H1 (cell line): Measurements from ENCODE around the gene TMEM250. TPM values are rescaled to one million over a fixed set of nuclear protein-coding genes. Genes with fewer than 3 reads are reported as not detected.
"Not testable (repeated sequence)": the region's sequence is repeated elsewhere in the genome, so short reads cannot be mapped to it uniquely, and the experiment has no call there.

Experiments used
- CTCF ChIA-PET: fragments of 300-600 bp; sonication (Branson Sonifier 250); formaldehyde crosslinking; loops from one replicate; lab custom pipeline; 2021; ENCODE audit not compliant: partially characterized antibody; lab: Charles Lee
- POLR2A ChIA-PET: fragments of 300-600 bp; sonication (Branson Sonifier 250); formaldehyde crosslinking; loops from one replicate; lab custom pipeline; 2021; ENCODE audit warnings: inconsistent platforms; ENCODE audit not compliant: partially characterized antibody; lab: Charles Lee
- DNase-seq, 2 experiments: peaks; one replicate each; pipeline versions ENCODE4 v3.0.0 to v3.0.0-alpha.2; 2010 to 2022; ENCODE audit warnings: low spot score in 2 of 2, low read depth in 1 of 2, mixed read lengths in 1 of 2
- FAIRE-seq: peaks from 2 replicates; lab custom pipeline; 2011; peaks lifted over from hg19 to GRCh38; lab: Jason Lieb, UNC
- H2AFZ ChIP-seq: 2 replicates; pipeline ENCODE4 v1.8.1; 2012; ENCODE audit warnings: low read length, inconsistent platforms
- H2AK5ac ChIP-seq: 2 replicates; pipeline ENCODE4 v1.6.1; 2013; ENCODE audit warnings: low read depth, low read length
- H2BK120ac ChIP-seq: replicated peaks from 2 replicates; pipeline ENCODE3; 2013; ENCODE audit warnings: low read depth, low read length, inconsistent platforms
- H2BK12ac ChIP-seq: 2 replicates; pipeline ENCODE4 v1.6.1; 2013; ENCODE audit warnings: low read depth, low read length
- H2BK15ac ChIP-seq: 2 replicates; pipeline ENCODE4 v1.6.1; 2013; ENCODE audit warnings: low read length
- H2BK20ac ChIP-seq: 2 replicates; pipeline ENCODE4 v1.6.1; 2013; ENCODE audit warnings: low read length
- H2BK5ac ChIP-seq: 2 replicates; pipeline ENCODE4 v1.6.1; 2013; ENCODE audit warnings: low read depth, low read length
- H3K14ac ChIP-seq: 2 replicates; pipeline ENCODE4 v1.6.1; 2013; ENCODE audit warnings: inconsistent platforms; ENCODE audit not compliant: insufficient read length
- H3K18ac ChIP-seq: 2 replicates; pipeline ENCODE4 v1.6.1; 2013; ENCODE audit warnings: low read length; ENCODE audit errors: extremely low read depth
- H3K23ac ChIP-seq: 2 replicates; pipeline ENCODE4 v1.6.1; 2013; ENCODE audit warnings: inconsistent platforms; ENCODE audit not compliant: insufficient read length
- H3K23me2 ChIP-seq: 2 replicates; pipeline ENCODE4 v1.6.1; 2013; ENCODE audit warnings: low read depth, low read length
- H3K27ac ChIP-seq: 2 replicates; pipeline ENCODE4 v1.6.1; 2011; ENCODE audit warnings: low read depth, low read length, inconsistent platforms
- H3K27me3 ChIP-seq, 4 experiments: replicated peaks in 1 of 4; 1 replicate in 1 of 4; 2 replicates in 3 of 4; pipeline versions ENCODE4 v1.6.1 to v1.8.1; 2011 to 2013; ENCODE audit warnings: low read length in 3 of 4, mild to moderate bottlenecking in 3 of 4, inconsistent platforms in 2 of 4, mixed read lengths in 2 of 4, moderate library complexity in 1 of 4; ENCODE audit not compliant: control insufficient read depth in 3 of 4, insufficient read depth in 3 of 4; ENCODE audit errors: extremely low read depth in 1 of 4
- H3K36me3 ChIP-seq, 4 experiments: 2 replicates each; pipeline versions ENCODE4 v1.6.1 to v1.8.1; 2011 to 2013; ENCODE audit warnings: mild to moderate bottlenecking in 4 of 4, low read length in 3 of 4, moderate library complexity in 2 of 4, control low read depth in 1 of 4, inconsistent platforms in 1 of 4; ENCODE audit not compliant: insufficient read depth in 4 of 4, control insufficient read depth in 2 of 4
- H3K4ac ChIP-seq: replicated peaks from 2 replicates; pipeline ENCODE3; 2013; ENCODE audit warnings: low read length, low read depth, mixed read lengths, inconsistent platforms; ENCODE audit not compliant: insufficient read length
- H3K4me1 ChIP-seq, 4 experiments: replicated peaks in 1 of 4; 1 replicate in 1 of 4; 2 replicates in 3 of 4; pipeline versions ENCODE4 v1.6.1 to v1.8.1; 2011 to 2013; ENCODE audit warnings: low read length in 3 of 4, inconsistent platforms in 2 of 4, mixed read lengths in 1 of 4; ENCODE audit not compliant: insufficient read depth in 4 of 4, control insufficient read depth in 3 of 4
- H3K4me2 ChIP-seq, 2 experiments: 2 replicates each; pipeline versions ENCODE4 v1.6.1 to v1.8.1; 2011 to 2013; ENCODE audit warnings: low read depth in 2 of 2, low read length in 2 of 2, control low read depth in 1 of 2, inconsistent platforms in 1 of 2, mild to moderate bottlenecking in 1 of 2; ENCODE audit not compliant: insufficient read depth in 1 of 2
- H3K4me3 ChIP-seq, 4 experiments: fragments of 200-600, 300-600 bp in 1 of 4; sonication (generic), shearing (Covaris generic), sonication (Bioruptor Twin) in 1 of 4; 2 replicates each; pipeline versions ENCODE4 v1.5.1 to v1.8.1; 2011 to 2016; ENCODE audit warnings: low read length in 4 of 4, low read depth in 3 of 4, control low read depth in 2 of 4, inconsistent platforms in 2 of 4, mild to moderate bottlenecking in 2 of 4, mixed read lengths in 1 of 4, moderate library complexity in 1 of 4; ENCODE audit not compliant: insufficient read depth in 2 of 4; ENCODE audit errors: extremely low read depth in 1 of 4
- H3K56ac ChIP-seq: replicated peaks from 2 replicates; pipeline ENCODE3; 2013; ENCODE audit warnings: low read depth, mild to moderate bottlenecking, mixed read lengths, low read length, inconsistent platforms; ENCODE audit not compliant: insufficient read length
- H3K79me1 ChIP-seq: 2 replicates; pipeline ENCODE4 v1.6.1; 2013; ENCODE audit warnings: low read depth, low read length, control low read depth
- H3K79me2 ChIP-seq, 2 experiments: 2 replicates each; pipeline versions ENCODE4 v1.6.1 to v1.8.1; 2012 to 2013; ENCODE audit warnings: low read length in 2 of 2, mild to moderate bottlenecking in 2 of 2, inconsistent platforms in 1 of 2; ENCODE audit not compliant: insufficient read depth in 2 of 2, control insufficient read depth in 1 of 2
- H3K9ac ChIP-seq, 4 experiments: replicated peaks in 1 of 4; 1 replicate in 1 of 4; 2 replicates in 3 of 4; pipeline versions ENCODE4 v1.6.1 to v1.8.1; 2011 to 2013; ENCODE audit warnings: low read depth in 3 of 4, low read length in 3 of 4, control low read depth in 2 of 4, mild to moderate bottlenecking in 2 of 4, moderate library complexity in 2 of 4, inconsistent platforms in 1 of 4; ENCODE audit errors: extremely low read depth in 1 of 4
- H3K9me3 ChIP-seq, 2 experiments: 2 replicates each; pipeline versions ENCODE4 v1.6.1 to v1.8.1; 2012 to 2013; ENCODE audit warnings: mild to moderate bottlenecking in 2 of 2, moderate library complexity in 2 of 2, control low read depth in 1 of 2, inconsistent platforms in 1 of 2, low read depth in 1 of 2, low read length in 1 of 2, mixed read lengths in 1 of 2; ENCODE audit not compliant: insufficient read depth in 2 of 2
- H4K20me1 ChIP-seq, 2 experiments: replicated peaks in 1 of 2; 2 replicates each; pipeline versions ENCODE3 to v1.8.1; 2011 to 2013; ENCODE audit warnings: inconsistent platforms in 2 of 2, low read length in 2 of 2, mild to moderate bottlenecking in 1 of 2; ENCODE audit not compliant: insufficient read depth in 2 of 2, control insufficient read depth in 1 of 2
- H4K5ac ChIP-seq: 2 replicates; pipeline ENCODE4 v1.6.1; 2013; ENCODE audit warnings: low read length, low read depth, mixed read lengths, inconsistent platforms; ENCODE audit not compliant: insufficient read length
- H4K8ac ChIP-seq: 2 replicates; pipeline ENCODE4 v1.8.0; 2013; ENCODE audit warnings: mild to moderate bottlenecking, moderate library complexity, low read length, inconsistent platforms; ENCODE audit not compliant: insufficient read depth; ENCODE audit errors: extremely low read depth
- H4K91ac ChIP-seq: replicated peaks from 2 replicates; pipeline ENCODE3; 2013; ENCODE audit warnings: low read length, mixed read lengths, inconsistent platforms; ENCODE audit not compliant: insufficient read length
- KDM1A ChIP-seq: fragments of 200-600, 300-600 bp; sonication (generic); IDR thresholded peaks from 2 replicates; pipeline ENCODE4 v1.7.1; 2016; ENCODE audit warnings: mild to moderate bottlenecking, low read length, borderline replicate concordance
- WGBS, 2 experiments: shearing (Covaris generic) in 1 of 2; methylation state at CpG; one replicate each; pipeline versions ENCODE4 v1.1.6 to v1.1.7; 2013 to 2015; ENCODE audit warnings: low lambda C conversion rate in 2 of 2, mixed read lengths in 2 of 2, inconsistent platforms in 1 of 2, low coverage in 1 of 2, missing lambda C conversion rate in 1 of 2; ENCODE audit not compliant: insufficient replicate concordance in 2 of 2, insufficient coverage in 1 of 2, insufficient read length in 1 of 2; ENCODE audit errors: extremely low coverage in 1 of 2, missing lambda C conversion rate in 1 of 2; 5-methylcytosine and 5-hydroxymethylcytosine counted together
- polyA plus RNA-seq, 7 experiments: library from polyadenylated mRNA; depleted of rRNA in 3 of 7; stranded (reverse) in 5 of 7; unstranded in 2 of 7; fragments of >200 nt in 5 of 7; fragments of 200-250 nt in 2 of 7; gene quantifications; 1 replicate in 5 of 7; 2 replicates in 1 of 7; 4 replicates in 1 of 7; pipeline versions ENCODE4 v1.2.1 to v1.2.3, GENCODE V29; 2011 to 2013; ENCODE audit warnings: missing spikeins in 2 of 7, mixed read lengths in 2 of 7
- total RNA-seq: library from RNA; stranded (reverse); fragmentation: NEBNext Ultra II Directional; extraction: Animal tissue kit (Norgen Biotek cat#: 25700); gene quantifications from 2 replicates; pipeline ENCODE4 v1.2.1, GENCODE V29; 2021

Gene TMEM250
- total and polyA plus RNA-seq, 2 of the 8 experiments (the other 6 are each of a cell fraction or from before 2014, with no cell fraction given) = 22.3 to 34.9 TPM

GRCh38 chr9:136101615-136102074, 17.0 kb downstream of the TMEM250 start:
- not testable (repeated sequence) for H4K20me1 ChIP-seq, H3K27me3 ChIP-seq, H3K79me1 ChIP-seq, H2BK120ac ChIP-seq, DNase-seq, H2BK20ac ChIP-seq, H2BK5ac ChIP-seq, H4K5ac ChIP-seq, H2BK12ac ChIP-seq, H2BK15ac ChIP-seq, H3K4me3 ChIP-seq, H3K23ac ChIP-seq, H4K8ac ChIP-seq, FAIRE-seq, H3K9me3 ChIP-seq, H3K14ac ChIP-seq, H3K4me2 ChIP-seq, H3K56ac ChIP-seq, H3K79me2 ChIP-seq, H3K27ac ChIP-seq, H3K9ac ChIP-seq, H2AFZ ChIP-seq, H3K4ac ChIP-seq, H3K36me3 ChIP-seq, H3K18ac ChIP-seq, H2AK5ac ChIP-seq, H3K23me2 ChIP-seq
- H3K4me1 ChIP-seq = peaks cover 3 to 42% (median 28%) of the 10 kb centered on the region in 4 experiments
- peak; percentile 74; the same call in 1 of the 2 replicates for TF ChIP-seq KDM1A
- POLR2A ChIA-PET = interaction anchor here (0.9 to 8.5 kb wide), 4 partner anchors 10 to 20 kb away, joined by 4 to 40 read pairs (median 6); partner anchors contain the start of gene TMEM250
- H4K91ac ChIP-seq = peak overlapping the region; percentile 30
- WGBS, 2 experiments = 87% methylated on average over 9 of the region's 27 CpGs; no CpG with 5 or more reads in 1 of the 2 experiments
- CTCF ChIA-PET = interaction anchor here (1.3 to 2.0 kb wide), 3 partner anchors 10 to 39 kb away, joined by 5 to 9 read pairs (median 7); no protein-coding TSS in a partner anchor
